CD4-positive, alpha-beta T cell treated with Interleukin-4 for 1 hour (primary cell): ENCODE data around the gene NFIB.

Experiments used
- DNase-seq, 2 donors: peaks; one replicate each; pipeline ENCODE4 v3.0.0-alpha.2; 2020 to 2022

NFIB gene

DNA sequence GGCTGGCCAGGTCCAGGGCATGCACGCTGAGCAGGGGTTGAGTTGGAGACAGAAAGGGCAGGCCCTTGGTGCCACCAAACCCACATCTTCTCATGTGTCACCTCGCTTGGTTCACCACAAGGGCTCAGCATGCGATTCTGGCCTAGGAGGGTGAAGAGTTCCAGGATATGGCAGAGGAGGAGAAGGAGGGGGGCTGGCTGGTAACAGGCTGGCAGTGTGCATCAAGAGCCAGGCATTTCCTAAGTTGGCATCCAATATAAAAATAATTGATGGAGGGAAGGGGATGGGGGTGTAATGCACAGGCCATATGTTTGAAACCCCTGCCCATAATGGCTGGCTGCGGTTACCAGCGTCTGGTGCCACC is 255.6 kb downstream of the NFIB start:
- DNase-seq, result no peak

DNA sequence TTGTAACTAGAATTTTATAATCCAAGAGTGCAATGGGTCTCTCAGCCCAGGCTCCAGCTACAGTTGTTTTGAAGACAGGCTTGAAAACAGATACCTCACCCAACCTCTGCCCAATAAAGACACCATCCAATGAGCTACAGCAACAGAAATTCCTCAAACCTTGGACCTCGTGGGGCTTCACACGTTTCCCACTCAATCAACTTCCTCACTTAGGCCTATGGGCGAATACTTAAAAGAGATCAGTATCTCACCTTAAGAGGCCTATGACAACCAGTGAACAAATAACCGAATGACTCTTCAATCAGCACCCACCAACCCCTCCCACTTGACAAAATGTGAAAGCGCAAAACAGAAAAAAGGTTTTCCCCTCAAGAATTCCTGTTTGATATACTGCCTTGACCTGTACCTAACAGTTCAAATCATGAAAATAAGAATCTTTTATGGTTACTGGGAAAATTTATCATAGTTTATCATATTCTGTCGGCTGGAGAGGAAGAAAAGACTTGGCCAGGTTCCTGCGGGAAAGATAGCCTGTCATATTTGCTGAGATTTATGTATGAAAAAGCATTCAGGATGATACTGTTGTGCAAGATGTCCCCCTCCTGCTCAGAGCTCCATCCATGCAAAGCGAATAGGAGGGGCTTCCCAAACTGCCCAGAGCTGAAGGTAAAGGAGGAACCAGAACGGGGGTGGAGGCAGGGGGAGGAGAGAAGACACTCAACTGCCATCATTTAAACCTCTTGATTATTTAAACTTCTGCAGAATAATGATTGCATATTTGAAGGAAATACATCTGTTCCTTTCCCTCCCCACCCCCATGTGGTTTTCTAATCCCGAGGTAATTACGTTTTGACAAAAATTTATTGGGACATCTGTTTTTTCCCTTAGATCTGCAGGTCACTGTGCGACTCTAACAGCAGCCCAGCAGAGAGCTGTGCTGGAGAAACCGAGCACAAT is 256.3 kb downstream of the NFIB start:
- DNase-seq, result no peak

GRCh38 chr9:14056316-14056861 is 257.6 kb downstream of the NFIB start:
- no peak for DNase-seq

DNA sequence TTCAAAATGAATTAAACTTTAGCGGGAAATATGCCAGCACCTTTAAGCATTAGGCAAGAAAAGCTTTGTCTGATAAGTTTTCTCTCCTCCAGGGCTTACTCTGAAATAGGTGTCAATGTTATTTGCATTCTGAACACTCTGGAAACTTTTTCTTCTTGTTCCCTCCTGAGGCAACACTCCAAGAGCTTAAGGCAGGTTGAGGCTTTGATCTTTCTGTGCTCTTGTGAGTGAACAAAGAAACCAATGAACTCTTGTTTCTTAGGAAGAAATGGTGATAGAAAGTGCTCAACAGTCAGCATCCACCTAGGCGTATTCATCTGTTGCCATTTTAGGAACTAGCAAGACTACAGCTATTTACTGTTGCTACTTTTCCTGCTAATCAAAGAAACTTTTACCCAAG is 259.8 kb downstream of the NFIB start:
- no peak for DNase-seq

DNA sequence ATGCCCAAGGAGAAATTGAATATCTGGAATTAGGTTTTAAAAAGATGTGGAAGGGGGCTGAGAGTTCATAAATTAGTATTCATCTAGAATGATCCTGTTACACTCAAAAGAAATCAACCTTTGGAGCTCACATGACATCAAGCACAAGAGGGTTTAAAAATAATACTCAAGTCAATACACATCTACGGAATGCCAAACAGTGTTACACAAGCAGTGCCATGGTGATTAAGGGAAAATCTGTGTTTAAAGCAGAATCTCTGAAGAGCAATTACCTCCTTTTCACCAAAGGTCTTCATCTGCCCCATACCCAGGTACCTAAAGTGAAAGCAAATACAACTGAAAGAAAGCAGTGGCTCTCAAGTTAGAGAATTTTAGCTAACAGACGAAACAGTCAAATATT is 261.6 kb downstream of the NFIB start:
- DNase-seq, result no peak

GRCh38 chr9:14051419-14051818 is 262.5 kb downstream of the NFIB start:
- DNase-seq, result no peak

DNA sequence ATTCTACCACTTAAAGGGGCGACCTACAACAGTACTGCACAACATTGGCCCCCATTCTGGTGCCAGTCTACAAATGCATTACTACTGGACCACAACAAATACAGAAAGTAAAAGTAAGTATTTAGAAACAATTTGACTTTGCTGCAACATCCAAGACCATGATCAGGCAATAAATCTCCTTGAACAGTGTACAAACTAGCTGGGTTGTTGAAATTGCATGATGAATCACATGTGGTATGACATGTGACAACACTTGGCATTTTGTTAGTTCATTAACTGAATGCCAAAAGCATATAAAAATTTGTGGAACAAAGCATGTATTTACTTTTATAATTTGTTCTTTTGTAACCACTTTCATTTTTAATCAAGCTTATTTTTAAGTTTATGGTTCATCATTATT is 270.5 kb downstream of the NFIB start:
- no peak for DNase-seq

GRCh38 chr9:14037331-14037730 is 276.6 kb downstream of the NFIB start:
- no peak for DNase-seq

GRCh38 chr9:14033067-14033466 is 280.9 kb downstream of the NFIB start:
- no peak for DNase-seq
